D721Med (cell line): ENCODE results near the gene GALNT8.
"Not testable (repeated sequence)": the region's sequence is repeated elsewhere in the genome, so short reads cannot be mapped to it uniquely, and the experiment has no call there.

Experiments used
- DNase-seq: peaks from one replicate; pipeline ENCODE4 v3.0.0; 2011; ENCODE audit warnings: low spot score; ENCODE audit not compliant: insufficient read length
- FAIRE-seq: peaks from 2 replicates; lab custom pipeline; 2011; peaks lifted over from hg19 to GRCh38; lab: Jason Lieb, UNC
- CTCF ChIP-seq: IDR thresholded peaks from 2 replicates; pipeline ENCODE4 v1.5.1; 2012; ENCODE audit warnings: mild to moderate bottlenecking, control low read depth; ENCODE audit not compliant: insufficient read depth; ENCODE audit errors: missing control alignments

The GALNT8 gene

GRCh38 chr12:4742416-4742970 is 22.3 kb downstream of the GALNT8 start:
- FAIRE-seq (no peak), DNase-seq (no peak)
- no peak for TF ChIP-seq CTCF

- DNase-seq, result no peak
These were observed 22.8 kb downstream of the GALNT8 start for GRCh38 chr12:4743046-4743445.

GRCh38 chr12:4744709-4745108 is 24.5 kb downstream of the GALNT8 start:
- FAIRE-seq (no peak), DNase-seq (no peak)
- no peak for TF ChIP-seq CTCF

More at GRCh38 chr12:4743046-4743445, 22.8 kb downstream of the GALNT8 start:
- FAIRE-seq, result no peak
- TF ChIP-seq CTCF, result peak; percentile 14

DNA sequence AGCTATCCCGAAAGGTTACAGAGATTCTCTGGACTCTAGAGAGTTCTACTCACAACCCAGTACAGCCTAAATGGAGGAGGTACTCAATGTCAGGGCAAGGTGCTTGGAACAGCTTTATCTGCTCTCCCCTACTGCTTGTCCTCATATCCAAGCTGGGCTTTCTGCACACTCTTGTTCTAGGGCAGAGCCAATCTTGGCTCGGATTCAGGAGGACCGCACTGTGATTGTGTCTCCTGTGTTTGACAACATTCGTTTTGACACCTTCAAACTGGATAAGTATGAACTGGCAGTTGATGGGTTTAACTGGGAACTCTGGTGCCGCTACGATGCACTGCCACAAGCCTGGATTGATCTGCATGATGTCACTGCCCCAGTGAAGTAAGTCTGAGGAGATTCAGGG is 25.0 kb downstream of the GALNT8 start:
- TF ChIP-seq CTCF, result no peak
- FAIRE-seq, result no peak
- no peak for DNase-seq

DNA sequence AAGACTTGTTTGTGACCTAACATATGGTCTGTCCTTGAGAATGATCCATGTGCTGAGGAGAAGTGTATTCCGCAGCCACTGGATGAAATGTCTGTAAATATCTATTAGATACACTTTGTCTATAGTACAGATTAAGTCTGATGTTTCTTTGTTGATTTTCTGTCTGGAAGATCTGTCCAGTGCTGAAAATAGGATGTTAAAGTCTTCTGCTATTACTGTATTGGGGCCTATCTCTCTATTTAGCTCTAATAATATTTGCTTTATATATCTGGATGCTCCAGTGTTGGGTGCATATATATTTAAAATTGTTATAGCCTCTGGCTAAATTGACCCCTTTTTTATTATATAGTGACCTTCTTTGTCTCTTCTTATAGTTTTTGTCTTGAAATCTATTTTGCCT is 31.5 kb downstream of the GALNT8 start:
- FAIRE-seq, DNase-seq: not testable (repeated sequence)

- TF ChIP-seq CTCF, result no peak
- DNase-seq (no peak), FAIRE-seq (no peak)
These were observed 42.6 kb downstream of the GALNT8 start for GRCh38 chr12:4762773-4763172.

DNA sequence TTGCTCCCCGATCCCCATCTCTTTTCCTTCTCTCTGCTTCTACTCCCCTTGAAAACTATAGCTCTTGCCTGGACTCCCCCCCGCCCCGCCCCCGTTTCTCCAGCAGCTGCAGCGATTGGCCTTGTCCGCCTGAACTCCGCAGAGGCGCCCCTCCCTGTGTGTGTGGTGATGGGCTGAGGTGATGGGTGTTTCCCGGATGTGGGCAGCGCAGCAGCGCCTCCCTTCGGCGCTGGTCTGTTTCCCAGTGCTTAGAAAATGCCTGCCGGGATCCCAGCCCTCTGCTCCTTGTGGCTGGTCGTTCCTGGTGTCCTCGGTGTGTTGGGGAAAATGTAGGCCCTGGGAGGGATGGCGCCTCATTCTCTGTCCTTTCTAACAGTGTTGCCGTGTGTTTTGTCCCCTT is 43.3 kb downstream of the GALNT8 start:
- TF ChIP-seq CTCF, result peak; percentile 15
- DNase-seq, result peak; percentile 43
- FAIRE-seq, result no peak

DNA sequence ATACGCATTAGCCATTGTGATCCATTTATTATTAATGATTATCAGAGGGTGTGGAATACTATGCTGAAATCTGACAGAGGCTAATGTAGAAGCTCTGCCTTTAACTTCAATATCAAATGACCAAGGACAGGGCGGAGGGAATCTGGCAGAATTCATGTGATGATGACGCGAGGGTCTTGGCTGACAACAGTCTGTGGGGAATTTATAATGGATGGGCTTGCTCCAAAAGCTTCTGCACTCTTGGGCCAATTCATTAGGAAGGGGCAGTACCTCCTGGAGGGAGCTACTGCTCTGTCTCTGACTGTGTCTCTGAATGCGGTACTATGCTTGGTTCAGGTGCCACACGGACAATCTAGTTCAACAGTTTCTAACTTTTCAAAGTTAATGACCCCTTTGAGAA is 46.2 kb downstream of the GALNT8 start:
- no peak for TF ChIP-seq CTCF
- DNase-seq (no peak), FAIRE-seq (no peak)
